ENCODE measurements around the gene TMEM178B. TPM values are rescaled to one million over a fixed set of nuclear protein-coding genes. Genes with fewer than 3 reads are reported as not detected.

TMEM178B gene
- total and polyA plus RNA-seq, 2 donors (not counting 1 experiment from before 2014, with no cell fraction given), result 0.28 to 0.96 TPM

DNA sequence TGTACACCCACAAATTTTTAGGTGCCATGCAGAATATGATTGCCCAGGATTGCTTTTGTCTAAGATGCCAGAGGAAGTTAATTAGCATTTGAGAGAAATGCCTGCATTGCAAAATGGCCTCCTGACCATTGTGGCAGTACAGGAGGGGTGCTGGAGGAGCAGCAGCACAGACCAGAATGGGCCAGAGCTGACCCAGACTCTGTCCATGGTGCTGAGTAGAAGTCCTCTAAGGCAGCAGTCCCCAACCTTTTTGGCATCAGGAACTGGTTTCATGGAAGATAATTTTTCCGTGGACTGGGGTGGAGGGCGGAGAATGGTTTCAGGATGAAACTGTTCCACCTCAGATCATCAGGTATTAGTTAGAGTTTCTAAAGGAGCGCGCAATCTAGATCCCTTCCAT lies 259.6 kb downstream of the TMEM178B start:
- intact Hi-C loops (cut with micrococcal nuclease), result no loop called here
- Histone ChIP-seq H2AFZ (ENCODE audit: insufficient read depth, low read depth, low read length, poor library complexity, severe bottlenecking) (no peak overlapping the region), H3K9ac (ENCODE audit: low read length) (no peak overlapping the region), H3K79me2 (ENCODE audit: control insufficient read depth, insufficient read depth, low read length) (no peaks in the 10 kb centered on the region), H3K4me1 (ENCODE audit: control insufficient read depth in 2 of 2, insufficient read depth in 2 of 2, low read length in 2 of 2) (no peaks in the 10 kb centered on the region), H3K27ac (ENCODE audit: low read length in 2 of 2) (no peak overlapping the region), H3K9me3 (ENCODE audit: control extremely low read depth in 1 of 3, control insufficient read depth in 2 of 3, insufficient read depth in 1 of 3, low read length in 2 of 3) (no peaks in the 10 kb centered on the region), H3K4me2 (replicated peaks; ENCODE audit: low read depth, low read length, poor library complexity, severe bottlenecking) (no peak overlapping the region), H3K27me3 (replicated peaks in 1 of 4; ENCODE audit: control extremely low read depth in 1 of 4, control insufficient read depth in 3 of 4, insufficient read depth in 4 of 4, low read length in 3 of 4) (no peaks in the 10 kb centered on the region), H4K20me1 (ENCODE audit: control insufficient read depth, insufficient read depth, low read length, poor library complexity, severe bottlenecking) (no peaks in the 10 kb centered on the region), H3K36me3 (replicated peaks in 1 of 2; ENCODE audit: control extremely low read depth in 1 of 2, control insufficient read depth in 1 of 2, extremely low read depth in 1 of 2, insufficient read depth in 2 of 2, low read length in 1 of 2) (no peaks in the 10 kb centered on the region), H3K4me3 (ENCODE audit: control extremely low read depth in 1 of 5, extremely low read depth in 1 of 5, insufficient read depth in 1 of 5, low read depth in 2 of 5, low read length in 4 of 5) (no peak overlapping the region)
- Mint-ChIP-seq H3K9me3 (ENCODE audit: insufficient read depth) (no peaks in the 10 kb centered on the region), H3K27ac (no peak overlapping the region), H3K4me3 (no peak overlapping the region), H3K4me1 (no peaks in the 10 kb centered on the region), H3K27me3 (no peaks in the 10 kb centered on the region)
- CTCF ChIA-PET, result no interaction called here
- no peak for ATAC-seq (ENCODE audit: low read depth)
- DNase-seq, result no peak
- whole genome bisulfite sequencing (ENCODE audit: insufficient coverage), result 89% methylated on average over 4 of the region's 4 CpGs
- no peak for TF ChIP-seq EZH2 (IDR thresholded peaks at IDR 0.05; ENCODE audit: borderline replicate concordance, insufficient read depth, low read depth, low read length, poor library complexity, severe bottlenecking)
- TF ChIP-seq, protein P1, sequence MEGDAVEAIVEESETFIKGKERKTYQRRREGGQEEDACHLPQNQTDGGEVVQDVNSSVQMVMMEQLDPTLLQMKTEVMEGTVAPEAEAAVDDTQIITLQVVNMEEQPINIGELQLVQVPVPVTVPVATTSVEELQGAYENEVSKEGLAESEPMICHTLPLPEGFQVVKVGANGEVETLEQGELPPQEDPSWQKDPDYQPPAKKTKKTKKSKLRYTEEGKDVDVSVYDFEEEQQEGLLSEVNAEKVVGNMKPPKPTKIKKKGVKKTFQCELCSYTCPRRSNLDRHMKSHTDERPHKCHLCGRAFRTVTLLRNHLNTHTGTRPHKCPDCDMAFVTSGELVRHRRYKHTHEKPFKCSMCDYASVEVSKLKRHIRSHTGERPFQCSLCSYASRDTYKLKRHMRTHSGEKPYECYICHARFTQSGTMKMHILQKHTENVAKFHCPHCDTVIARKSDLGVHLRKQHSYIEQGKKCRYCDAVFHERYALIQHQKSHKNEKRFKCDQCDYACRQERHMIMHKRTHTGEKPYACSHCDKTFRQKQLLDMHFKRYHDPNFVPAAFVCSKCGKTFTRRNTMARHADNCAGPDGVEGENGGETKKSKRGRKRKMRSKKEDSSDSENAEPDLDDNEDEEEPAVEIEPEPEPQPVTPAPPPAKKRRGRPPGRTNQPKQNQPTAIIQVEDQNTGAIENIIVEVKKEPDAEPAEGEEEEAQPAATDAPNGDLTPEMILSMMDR (IDR thresholded peaks at IDR 0.05), result no peak
- POLR2A ChIA-PET, result no interaction called here

DNA sequence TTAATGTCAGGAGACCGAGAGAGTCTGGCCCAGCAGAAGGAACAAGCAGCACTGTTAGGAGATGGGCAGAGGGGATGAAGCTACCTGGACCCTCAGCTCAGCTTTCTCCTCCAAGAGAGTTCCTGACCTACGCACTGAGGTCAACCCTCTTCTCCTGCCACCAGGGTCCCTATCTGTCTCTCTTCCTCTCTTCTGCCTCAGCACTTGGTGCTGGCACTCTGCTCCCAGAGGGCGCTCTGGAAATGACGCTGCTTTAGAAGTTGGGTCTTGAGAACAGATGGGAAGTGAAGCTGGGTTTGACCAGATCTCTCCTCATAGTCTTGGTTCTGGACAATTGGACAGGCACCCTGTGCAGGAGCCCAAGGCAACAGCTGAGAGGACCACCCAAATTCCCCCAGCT lies 261.3 kb downstream of the TMEM178B start:
- no peaks in the 10 kb centered on the region for H3K4me1 Mint-ChIP-seq
- no peaks in the 10 kb centered on the region for H3K9me3 Mint-ChIP-seq (ENCODE audit: insufficient read depth)
- no peak overlapping the region for H3K4me3 Mint-ChIP-seq
- no peaks in the 10 kb centered on the region for H3K27me3 ChIP-seq (replicated peaks in 1 of 4; ENCODE audit: control extremely low read depth in 1 of 4, control insufficient read depth in 3 of 4, insufficient read depth in 4 of 4, low read length in 3 of 4)
- H2AFZ ChIP-seq (ENCODE audit: insufficient read depth, low read depth, low read length, poor library complexity, severe bottlenecking), result no peak overlapping the region
- H3K9ac ChIP-seq (ENCODE audit: low read length), result no peak overlapping the region
- H3K4me2 ChIP-seq (replicated peaks; ENCODE audit: low read depth, low read length, poor library complexity, severe bottlenecking), result no peak overlapping the region
- DNase-seq (no peak), ATAC-seq (ENCODE audit: low read depth) (no peak)
- no peaks in the 10 kb centered on the region for H3K9me3 ChIP-seq (ENCODE audit: control extremely low read depth in 1 of 3, control insufficient read depth in 2 of 3, insufficient read depth in 1 of 3, low read length in 2 of 3)
- ChIA-PET POLR2A (no interaction called here), CTCF (no interaction called here)
- no peaks in the 10 kb centered on the region for H3K36me3 ChIP-seq (replicated peaks in 1 of 2; ENCODE audit: control extremely low read depth in 1 of 2, control insufficient read depth in 1 of 2, extremely low read depth in 1 of 2, insufficient read depth in 2 of 2, low read length in 1 of 2)
- intact Hi-C loops (cut with micrococcal nuclease), result no loop called here
- TF ChIP-seq EZH2 (IDR thresholded peaks at IDR 0.05; ENCODE audit: borderline replicate concordance, insufficient read depth, low read depth, low read length, poor library complexity, severe bottlenecking), result no peak
- TF ChIP-seq, protein P1 (IDR thresholded peaks at IDR 0.05), result no peak
- no peaks in the 10 kb centered on the region for H3K79me2 ChIP-seq (ENCODE audit: control insufficient read depth, insufficient read depth, low read length)
- no peak overlapping the region for H3K27ac Mint-ChIP-seq
- H3K4me3 ChIP-seq (ENCODE audit: control extremely low read depth in 1 of 5, extremely low read depth in 1 of 5, insufficient read depth in 1 of 5, low read depth in 2 of 5, low read length in 4 of 5), result no peak overlapping the region
- no peaks in the 10 kb centered on the region for H4K20me1 ChIP-seq (ENCODE audit: control insufficient read depth, insufficient read depth, low read length, poor library complexity, severe bottlenecking)
- 89% methylated on average over 2 of the region's 4 CpGs for WGBS (ENCODE audit: insufficient coverage)
- no peaks in the 10 kb centered on the region for H3K27me3 Mint-ChIP-seq
- no peaks in the 10 kb centered on the region for H3K4me1 ChIP-seq (ENCODE audit: control insufficient read depth in 2 of 2, insufficient read depth in 2 of 2, low read length in 2 of 2)
- H3K27ac ChIP-seq (ENCODE audit: low read length in 2 of 2), result no peak overlapping the region

All from B cell (primary cell).